Gastroesophageal sphincter (tissue), 3 donors: Measurements from ENCODE around the gene BCS1L.

Source experiments
- POLR2A ChIP-seq, 2 donors: fragments of 450-650 bp; IDR thresholded peaks; one replicate each; pipeline ENCODE4 v1.6.1; 2017; ENCODE audit warnings: antibody characterized with exemption in 2 of 2, mild to moderate bottlenecking in 2 of 2, moderate library complexity in 1 of 2
- TF ChIP-seq, protein P1 (sequence below), 4 experiments: fragments of 200-600 bp in 2 of 4; fragments of 450-650 bp in 2 of 4; sonication (generic) in 1 of 4; IDR thresholded peaks; one replicate each; pipeline ENCODE4 v1.5.1; 2017 to 2019; ENCODE audit warnings: antibody characterized with exemption in 4 of 4, mild to moderate bottlenecking in 2 of 4, moderate library complexity in 2 of 4

DNA sequence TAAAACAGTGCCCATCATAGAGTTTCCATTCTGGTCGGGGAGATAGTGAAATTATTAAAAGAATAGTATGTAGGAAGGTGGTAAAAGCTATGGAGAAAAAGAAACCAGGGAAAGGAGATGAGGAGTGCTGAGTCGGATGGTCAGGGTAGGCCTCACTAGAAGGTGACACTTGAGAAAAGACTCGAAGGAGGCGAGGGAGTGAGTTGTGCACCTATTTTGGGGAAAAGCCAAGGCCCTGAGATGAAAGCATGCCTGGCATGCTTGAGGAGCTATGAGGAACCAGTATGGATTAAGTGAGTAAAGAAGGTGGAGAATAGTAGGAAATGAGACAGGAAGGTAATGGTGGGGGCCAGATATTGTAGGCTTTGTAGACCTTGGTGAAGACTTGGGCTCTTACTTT, 43.9 kb downstream of the BCS1L start:
- no peak for TF ChIP-seq POLR2A (IDR thresholded peaks at IDR 0.05)
- TF ChIP-seq, protein P1, sequence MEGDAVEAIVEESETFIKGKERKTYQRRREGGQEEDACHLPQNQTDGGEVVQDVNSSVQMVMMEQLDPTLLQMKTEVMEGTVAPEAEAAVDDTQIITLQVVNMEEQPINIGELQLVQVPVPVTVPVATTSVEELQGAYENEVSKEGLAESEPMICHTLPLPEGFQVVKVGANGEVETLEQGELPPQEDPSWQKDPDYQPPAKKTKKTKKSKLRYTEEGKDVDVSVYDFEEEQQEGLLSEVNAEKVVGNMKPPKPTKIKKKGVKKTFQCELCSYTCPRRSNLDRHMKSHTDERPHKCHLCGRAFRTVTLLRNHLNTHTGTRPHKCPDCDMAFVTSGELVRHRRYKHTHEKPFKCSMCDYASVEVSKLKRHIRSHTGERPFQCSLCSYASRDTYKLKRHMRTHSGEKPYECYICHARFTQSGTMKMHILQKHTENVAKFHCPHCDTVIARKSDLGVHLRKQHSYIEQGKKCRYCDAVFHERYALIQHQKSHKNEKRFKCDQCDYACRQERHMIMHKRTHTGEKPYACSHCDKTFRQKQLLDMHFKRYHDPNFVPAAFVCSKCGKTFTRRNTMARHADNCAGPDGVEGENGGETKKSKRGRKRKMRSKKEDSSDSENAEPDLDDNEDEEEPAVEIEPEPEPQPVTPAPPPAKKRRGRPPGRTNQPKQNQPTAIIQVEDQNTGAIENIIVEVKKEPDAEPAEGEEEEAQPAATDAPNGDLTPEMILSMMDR (IDR thresholded peaks at IDR 0.05) = no peak
